GM23338 (cell line): Measurements from ENCODE around the gene RAB22A. TPM values are rescaled to one million over a fixed set of nuclear protein-coding genes. Genes with fewer than 3 reads are reported as not detected.

Experiments
- ATAC-seq: fragments of 200-7000 bp; cut with Tn5 transposase; 3 replicates; pipeline ENCODE4 v1.9.1; 2020
- DNase-seq: peaks from one replicate; pipeline ENCODE4 v3.0.0-alpha.2; 2015; ENCODE audit warnings: low spot score
- H2AFZ ChIP-seq: fragments of 200-600 bp; sonication (generic); 2 replicates; pipeline ENCODE4 v1.8.0; 2016; ENCODE audit warnings: antibody characterized with exemption, mild to moderate bottlenecking, moderate library complexity
- H3F3A ChIP-seq: fragments of 200-600 bp; sonication (generic); replicated peaks from 2 replicates; pipeline ENCODE4 v1.8.0; 2017; ENCODE audit warnings: antibody characterized with exemption, mixed run types, low read depth
- H3K27ac ChIP-seq: fragments of 200-600 bp; sonication (generic); 2 replicates; pipeline ENCODE4 v1.6.1; 2016; ENCODE audit warnings: low read depth
- H3K27me3 ChIP-seq: fragments of 200-600 bp; sonication (generic); 2 replicates; pipeline ENCODE4 v1.8.0; 2016; ENCODE audit warnings: mild to moderate bottlenecking, mixed run types, moderate library complexity; ENCODE audit not compliant: insufficient read depth
- H3K36me3 ChIP-seq: fragments of 200-600 bp; sonication (generic); 2 replicates; pipeline ENCODE4 v1.8.0; 2016; ENCODE audit warnings: mild to moderate bottlenecking; ENCODE audit not compliant: insufficient read depth
- H3K4me1 ChIP-seq: fragments of 200-600 bp; sonication (generic); 2 replicates; pipeline ENCODE4 v1.8.0; 2016; ENCODE audit warnings: mild to moderate bottlenecking, moderate library complexity; ENCODE audit not compliant: insufficient read depth
- H3K4me2 ChIP-seq: fragments of 200-600 bp; sonication (generic); 2 replicates; pipeline ENCODE4 v1.7.1; 2017; ENCODE audit warnings: mixed run types
- H3K4me3 ChIP-seq: fragments of 200-600 bp; sonication (generic); 2 replicates; pipeline ENCODE4 v1.6.1; 2016; ENCODE audit warnings: mixed run types
- H3K79me2 ChIP-seq: fragments of 200-600 bp; sonication (generic); replicated peaks from 2 replicates; pipeline ENCODE4 v1.8.0; 2017; ENCODE audit warnings: mild to moderate bottlenecking; ENCODE audit not compliant: insufficient read depth
- H3K9me2 ChIP-seq: fragments of 200-600 bp; sonication (generic); 2 replicates; pipeline ENCODE4 v1.8.0; 2017; ENCODE audit not compliant: insufficient read depth
- H4K20me1 ChIP-seq: fragments of 200-600 bp; sonication (generic); replicated peaks from 2 replicates; pipeline ENCODE4 v1.8.0; 2017; ENCODE audit warnings: mild to moderate bottlenecking; ENCODE audit not compliant: insufficient read depth
- H3K27ac Mint-ChIP-seq: 2 replicates; pipeline ENCODE4 v1.8.0; 2020; ENCODE audit warnings: inconsistent platforms, mild to moderate bottlenecking, moderate library complexity, mixed read lengths
- H3K27me3 Mint-ChIP-seq: 3 replicates; pipeline ENCODE4 v1.8.0; 2022; ENCODE audit warnings: low read depth, mild to moderate bottlenecking, moderate library complexity, mixed read lengths, inconsistent platforms; ENCODE audit not compliant: insufficient read depth, poor library complexity
- H3K36me3 Mint-ChIP-seq: 3 replicates; pipeline ENCODE4 v1.8.0; 2021; ENCODE audit warnings: low read depth, mild to moderate bottlenecking, inconsistent platforms, moderate library complexity, mixed read lengths
- H3K4me1 Mint-ChIP-seq: 3 replicates; pipeline ENCODE4 v1.8.0; 2020; ENCODE audit warnings: mild to moderate bottlenecking, inconsistent platforms, mixed read lengths
- H3K4me3 Mint-ChIP-seq: 3 replicates; pipeline ENCODE4 v1.8.0; 2021; ENCODE audit warnings: moderate library complexity, mild to moderate bottlenecking, inconsistent platforms, mixed read lengths
- H3K9me3 Mint-ChIP-seq: 3 replicates; pipeline ENCODE4 v1.8.0; 2020; ENCODE audit warnings: moderate library complexity, mild to moderate bottlenecking, inconsistent platforms, mixed read lengths
- CREB1 ChIP-seq: fragments of 250-450 bp; sonication (Bioruptor Pico); IDR thresholded peaks from 2 replicates; pipeline ENCODE4 v1.5.0; 2020; ENCODE audit warnings: low read depth, mild to moderate bottlenecking, moderate library complexity
- EZH2 ChIP-seq: fragments of 200-600 bp; sonication (generic); IDR thresholded peaks from one replicate; pipeline ENCODE4 v1.8.0; 2017; ENCODE audit warnings: antibody characterized with exemption, mild to moderate bottlenecking, low read depth; ENCODE audit not compliant: unreplicated experiment
- EZH2phosphoT487 ChIP-seq: fragments of 200-600 bp; sonication (generic); IDR thresholded peaks from one replicate; pipeline ENCODE4 v1.8.1; 2018; ENCODE audit warnings: antibody characterized with exemption; ENCODE audit not compliant: unreplicated experiment
- JUNB ChIP-seq: IDR thresholded peaks from one replicate; pipeline ENCODE4 v1.6.1; 2016; ENCODE audit warnings: antibody characterized with exemption; ENCODE audit not compliant: unreplicated experiment
- NANOG ChIP-seq: IDR thresholded peaks from 2 replicates; pipeline ENCODE4 v1.6.1; 2016; ENCODE audit warnings: antibody characterized with exemption, borderline replicate concordance
- POLR2AphosphoS5 ChIP-seq: IDR thresholded peaks from 2 replicates; pipeline ENCODE4 v1.6.1; 2016; ENCODE audit warnings: antibody characterized with exemption, low read depth
- STAT1 ChIP-seq: IDR thresholded peaks from one replicate; pipeline ENCODE4 v1.6.1; 2016; ENCODE audit warnings: antibody characterized with exemption; ENCODE audit not compliant: unreplicated experiment
- ZNF114 ChIP-seq: fragments of 250-450 bp; sonication (Bioruptor Pico); IDR thresholded peaks from 2 replicates; pipeline ENCODE4 v1.5.0; 2020; ENCODE audit warnings: mild to moderate bottlenecking, moderate library complexity
- ZNF331 ChIP-seq: fragments of 250-450 bp; sonication (Bioruptor Pico); IDR thresholded peaks from 2 replicates; pipeline ENCODE4 v1.5.0; 2020; ENCODE audit warnings: low read depth, mild to moderate bottlenecking, moderate library complexity
- polyA plus RNA-seq: library from polyadenylated mRNA; unstranded; fragments of >200 nt; fragmentation: Nextera tagmentation; extraction: Ambion mirVana; gene quantifications from 2 replicates; pipeline ENCODE4 v1.2.1, GENCODE V29; 2016
- total RNA-seq: library from RNA; depleted of rRNA; stranded (reverse); fragments of >200 nt; shearing (Covaris generic); gene quantifications from 2 replicates; pipeline ENCODE4 v1.2.3, GENCODE V29; 2014
- TF ChIP-seq, protein P1 (sequence below): IDR thresholded peaks from one replicate; pipeline ENCODE4 v1.6.1; 2018; ENCODE audit warnings: antibody characterized with exemption; ENCODE audit not compliant: unreplicated experiment
- TF ChIP-seq, protein P2 (sequence below): fragments of 250-450 bp; sonication (Bioruptor Pico); IDR thresholded peaks from 2 replicates; pipeline ENCODE4 v1.5.0; 2020; ENCODE audit warnings: mild to moderate bottlenecking, moderate library complexity
- TF ChIP-seq, protein P3 (sequence below), 2 experiments: fragments of 200-600 bp in 1 of 2; sonication (generic) in 1 of 2; conservative IDR thresholded peaks; 2 replicates each; pipeline versions ENCODE4 v1.5.1 to v1.6.1; 2016 to 2017; ENCODE audit warnings: antibody characterized with exemption in 2 of 2, low read depth in 2 of 2, mild to moderate bottlenecking in 2 of 2, moderate library complexity in 1 of 2
- TF ChIP-seq, protein P4 (sequence below): IDR thresholded peaks from 2 replicates; pipeline ENCODE4 v1.6.1; 2016; ENCODE audit warnings: antibody characterized with exemption

The RAB22A gene
- total and polyA plus RNA-seq, 2 experiments from 2014 or later: 3.3 to 6.8 TPM

DNA sequence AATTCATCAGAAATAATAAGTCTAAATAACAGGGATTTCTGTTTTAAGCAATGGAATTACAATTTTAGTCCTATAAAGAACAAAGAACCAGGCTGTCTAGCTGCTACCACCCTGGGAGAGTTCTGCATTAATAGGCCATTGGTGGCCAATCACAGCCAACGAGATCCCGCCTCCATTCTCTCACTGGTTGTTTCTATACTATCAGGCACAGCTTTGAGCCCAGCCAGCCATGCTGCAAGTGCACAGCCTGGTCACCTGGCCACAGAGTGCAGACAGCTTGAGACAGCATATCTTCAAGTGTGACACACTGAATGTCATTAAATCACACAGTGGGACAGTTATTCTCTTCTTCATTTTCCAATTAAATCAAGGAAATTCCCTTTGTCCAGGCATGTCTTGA is 16.1 kb upstream of the RAB22A start:
- Histone ChIP-seq H3K27ac (no peak overlapping the region), H3F3A (no peaks in the 10 kb centered on the region), H4K20me1 (peaks cover 6% of the 10 kb centered on the region; the same call in 1 of the 2 replicates), H3K79me2 (peaks cover 51% of the 10 kb centered on the region), H3K9me2 (no peaks in the 10 kb centered on the region), H3K4me1 (peaks cover 13% of the 10 kb centered on the region), H3K36me3 (no peaks in the 10 kb centered on the region), H2AFZ (no peak overlapping the region), H3K27me3 (no peaks in the 10 kb centered on the region), H3K4me3 (no peak overlapping the region), H3K4me2 (no peak overlapping the region)
- no peak overlapping the region for H3K27ac Mint-ChIP-seq
- DNase-seq (peak; percentile 70), ATAC-seq (peak; percentile 93)
- peaks cover 3% of the 10 kb centered on the region; the same call in 1 of the 3 replicates for H3K9me3 Mint-ChIP-seq
- peaks cover 3% of the 10 kb centered on the region for H3K36me3 Mint-ChIP-seq
- H3K4me1 Mint-ChIP-seq: peaks cover 14% of the 10 kb centered on the region
- H3K4me3 Mint-ChIP-seq: no peak overlapping the region
- TF ChIP-seq, protein P1, sequence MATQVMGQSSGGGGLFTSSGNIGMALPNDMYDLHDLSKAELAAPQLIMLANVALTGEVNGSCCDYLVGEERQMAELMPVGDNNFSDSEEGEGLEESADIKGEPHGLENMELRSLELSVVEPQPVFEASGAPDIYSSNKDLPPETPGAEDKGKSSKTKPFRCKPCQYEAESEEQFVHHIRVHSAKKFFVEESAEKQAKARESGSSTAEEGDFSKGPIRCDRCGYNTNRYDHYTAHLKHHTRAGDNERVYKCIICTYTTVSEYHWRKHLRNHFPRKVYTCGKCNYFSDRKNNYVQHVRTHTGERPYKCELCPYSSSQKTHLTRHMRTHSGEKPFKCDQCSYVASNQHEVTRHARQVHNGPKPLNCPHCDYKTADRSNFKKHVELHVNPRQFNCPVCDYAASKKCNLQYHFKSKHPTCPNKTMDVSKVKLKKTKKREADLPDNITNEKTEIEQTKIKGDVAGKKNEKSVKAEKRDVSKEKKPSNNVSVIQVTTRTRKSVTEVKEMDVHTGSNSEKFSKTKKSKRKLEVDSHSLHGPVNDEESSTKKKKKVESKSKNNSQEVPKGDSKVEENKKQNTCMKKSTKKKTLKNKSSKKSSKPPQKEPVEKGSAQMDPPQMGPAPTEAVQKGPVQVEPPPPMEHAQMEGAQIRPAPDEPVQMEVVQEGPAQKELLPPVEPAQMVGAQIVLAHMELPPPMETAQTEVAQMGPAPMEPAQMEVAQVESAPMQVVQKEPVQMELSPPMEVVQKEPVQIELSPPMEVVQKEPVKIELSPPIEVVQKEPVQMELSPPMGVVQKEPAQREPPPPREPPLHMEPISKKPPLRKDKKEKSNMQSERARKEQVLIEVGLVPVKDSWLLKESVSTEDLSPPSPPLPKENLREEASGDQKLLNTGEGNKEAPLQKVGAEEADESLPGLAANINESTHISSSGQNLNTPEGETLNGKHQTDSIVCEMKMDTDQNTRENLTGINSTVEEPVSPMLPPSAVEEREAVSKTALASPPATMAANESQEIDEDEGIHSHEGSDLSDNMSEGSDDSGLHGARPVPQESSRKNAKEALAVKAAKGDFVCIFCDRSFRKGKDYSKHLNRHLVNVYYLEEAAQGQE: no peak
- TF ChIP-seq EZH2 (no peak), POLR2AphosphoS5 (no peak), NANOG (no peak), ZNF331 (CRISPR knock-in tag) (no peak), EZH2phosphoT487 (no peak), CREB1 (no peak), STAT1 (no peak), ZNF114 (CRISPR knock-in tag) (no peak), JUNB (no peak)
- TF ChIP-seq, protein P2, sequence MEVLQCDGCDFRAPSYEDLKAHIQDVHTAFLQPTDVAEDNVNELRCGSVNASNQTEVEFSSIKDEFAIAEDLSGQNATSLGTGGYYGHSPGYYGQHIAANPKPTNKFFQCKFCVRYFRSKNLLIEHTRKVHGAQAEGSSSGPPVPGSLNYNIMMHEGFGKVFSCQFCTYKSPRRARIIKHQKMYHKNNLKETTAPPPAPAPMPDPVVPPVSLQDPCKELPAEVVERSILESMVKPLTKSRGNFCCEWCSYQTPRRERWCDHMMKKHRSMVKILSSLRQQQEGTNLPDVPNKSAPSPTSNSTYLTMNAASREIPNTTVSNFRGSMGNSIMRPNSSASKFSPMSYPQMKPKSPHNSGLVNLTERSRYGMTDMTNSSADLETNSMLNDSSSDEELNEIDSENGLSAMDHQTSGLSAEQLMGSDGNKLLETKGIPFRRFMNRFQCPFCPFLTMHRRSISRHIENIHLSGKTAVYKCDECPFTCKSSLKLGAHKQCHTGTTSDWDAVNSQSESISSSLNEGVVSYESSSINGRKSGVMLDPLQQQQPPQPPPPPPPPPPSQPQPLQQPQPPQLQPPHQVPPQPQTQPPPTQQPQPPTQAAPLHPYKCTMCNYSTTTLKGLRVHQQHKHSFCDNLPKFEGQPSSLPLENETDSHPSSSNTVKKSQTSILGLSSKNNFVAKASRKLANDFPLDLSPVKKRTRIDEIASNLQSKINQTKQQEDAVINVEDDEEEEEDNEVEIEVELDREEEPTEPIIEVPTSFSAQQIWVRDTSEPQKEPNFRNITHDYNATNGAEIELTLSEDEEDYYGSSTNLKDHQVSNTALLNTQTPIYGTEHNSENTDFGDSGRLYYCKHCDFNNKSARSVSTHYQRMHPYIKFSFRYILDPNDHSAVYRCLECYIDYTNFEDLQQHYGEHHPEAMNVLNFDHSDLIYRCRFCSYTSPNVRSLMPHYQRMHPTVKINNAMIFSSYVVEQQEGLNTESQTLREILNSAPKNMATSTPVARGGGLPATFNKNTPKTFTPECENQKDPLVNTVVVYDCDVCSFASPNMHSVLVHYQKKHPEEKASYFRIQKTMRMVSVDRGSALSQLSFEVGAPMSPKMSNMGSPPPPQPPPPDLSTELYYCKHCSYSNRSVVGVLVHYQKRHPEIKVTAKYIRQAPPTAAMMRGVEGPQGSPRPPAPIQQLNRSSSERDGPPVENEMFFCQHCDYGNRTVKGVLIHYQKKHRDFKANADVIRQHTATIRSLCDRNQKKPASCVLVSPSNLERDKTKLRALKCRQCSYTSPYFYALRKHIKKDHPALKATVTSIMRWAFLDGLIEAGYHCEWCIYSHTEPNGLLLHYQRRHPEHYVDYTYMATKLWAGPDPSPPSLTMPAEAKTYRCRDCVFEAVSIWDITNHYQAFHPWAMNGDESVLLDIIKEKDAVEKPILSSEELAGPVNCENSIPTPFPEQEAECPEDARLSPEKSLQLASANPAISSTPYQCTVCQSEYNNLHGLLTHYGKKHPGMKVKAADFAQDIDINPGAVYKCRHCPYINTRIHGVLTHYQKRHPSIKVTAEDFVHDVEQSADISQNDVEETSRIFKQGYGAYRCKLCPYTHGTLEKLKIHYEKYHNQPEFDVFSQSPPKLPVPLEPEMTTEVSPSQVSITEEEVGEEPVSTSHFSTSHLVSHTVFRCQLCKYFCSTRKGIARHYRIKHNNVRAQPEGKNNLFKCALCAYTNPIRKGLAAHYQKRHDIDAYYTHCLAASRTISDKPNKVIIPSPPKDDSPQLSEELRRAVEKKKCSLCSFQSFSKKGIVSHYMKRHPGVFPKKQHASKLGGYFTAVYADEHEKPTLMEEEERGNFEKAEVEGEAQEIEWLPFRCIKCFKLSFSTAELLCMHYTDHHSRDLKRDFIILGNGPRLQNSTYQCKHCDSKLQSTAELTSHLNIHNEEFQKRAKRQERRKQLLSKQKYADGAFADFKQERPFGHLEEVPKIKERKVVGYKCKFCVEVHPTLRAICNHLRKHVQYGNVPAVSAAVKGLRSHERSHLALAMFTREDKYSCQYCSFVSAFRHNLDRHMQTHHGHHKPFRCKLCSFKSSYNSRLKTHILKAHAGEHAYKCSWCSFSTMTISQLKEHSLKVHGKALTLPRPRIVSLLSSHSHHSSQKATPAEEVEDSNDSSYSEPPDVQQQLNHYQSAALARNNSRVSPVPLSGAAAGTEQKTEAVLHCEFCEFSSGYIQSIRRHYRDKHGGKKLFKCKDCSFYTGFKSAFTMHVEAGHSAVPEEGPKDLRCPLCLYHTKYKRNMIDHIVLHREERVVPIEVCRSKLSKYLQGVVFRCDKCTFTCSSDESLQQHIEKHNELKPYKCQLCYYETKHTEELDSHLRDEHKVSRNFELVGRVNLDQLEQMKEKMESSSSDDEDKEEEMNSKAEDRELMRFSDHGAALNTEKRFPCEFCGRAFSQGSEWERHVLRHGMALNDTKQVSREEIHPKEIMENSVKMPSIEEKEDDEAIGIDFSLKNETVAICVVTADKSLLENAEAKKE (CRISPR knock-in tag): no peak
- TF ChIP-seq, protein P3, sequence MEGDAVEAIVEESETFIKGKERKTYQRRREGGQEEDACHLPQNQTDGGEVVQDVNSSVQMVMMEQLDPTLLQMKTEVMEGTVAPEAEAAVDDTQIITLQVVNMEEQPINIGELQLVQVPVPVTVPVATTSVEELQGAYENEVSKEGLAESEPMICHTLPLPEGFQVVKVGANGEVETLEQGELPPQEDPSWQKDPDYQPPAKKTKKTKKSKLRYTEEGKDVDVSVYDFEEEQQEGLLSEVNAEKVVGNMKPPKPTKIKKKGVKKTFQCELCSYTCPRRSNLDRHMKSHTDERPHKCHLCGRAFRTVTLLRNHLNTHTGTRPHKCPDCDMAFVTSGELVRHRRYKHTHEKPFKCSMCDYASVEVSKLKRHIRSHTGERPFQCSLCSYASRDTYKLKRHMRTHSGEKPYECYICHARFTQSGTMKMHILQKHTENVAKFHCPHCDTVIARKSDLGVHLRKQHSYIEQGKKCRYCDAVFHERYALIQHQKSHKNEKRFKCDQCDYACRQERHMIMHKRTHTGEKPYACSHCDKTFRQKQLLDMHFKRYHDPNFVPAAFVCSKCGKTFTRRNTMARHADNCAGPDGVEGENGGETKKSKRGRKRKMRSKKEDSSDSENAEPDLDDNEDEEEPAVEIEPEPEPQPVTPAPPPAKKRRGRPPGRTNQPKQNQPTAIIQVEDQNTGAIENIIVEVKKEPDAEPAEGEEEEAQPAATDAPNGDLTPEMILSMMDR (conservative IDR thresholded peaks at IDR 0.05; ENCODE audit: low read depth in 2 of 2): no peak
- TF ChIP-seq, protein P4, sequence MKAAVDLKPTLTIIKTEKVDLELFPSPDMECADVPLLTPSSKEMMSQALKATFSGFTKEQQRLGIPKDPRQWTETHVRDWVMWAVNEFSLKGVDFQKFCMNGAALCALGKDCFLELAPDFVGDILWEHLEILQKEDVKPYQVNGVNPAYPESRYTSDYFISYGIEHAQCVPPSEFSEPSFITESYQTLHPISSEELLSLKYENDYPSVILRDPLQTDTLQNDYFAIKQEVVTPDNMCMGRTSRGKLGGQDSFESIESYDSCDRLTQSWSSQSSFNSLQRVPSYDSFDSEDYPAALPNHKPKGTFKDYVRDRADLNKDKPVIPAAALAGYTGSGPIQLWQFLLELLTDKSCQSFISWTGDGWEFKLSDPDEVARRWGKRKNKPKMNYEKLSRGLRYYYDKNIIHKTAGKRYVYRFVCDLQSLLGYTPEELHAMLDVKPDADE: no peak
- peaks cover 2% of the 10 kb centered on the region for H3K27me3 Mint-ChIP-seq
